HAP-1 (cell line): ENCODE measurements around the gene ECE2.

Experiments
- DNase-seq, 2 experiments: peaks; one replicate each; pipeline ENCODE4 v3.0.0-alpha.2; 2016 to 2020; ENCODE audit warnings: low spot score in 2 of 2
- H3K27me3 ChIP-seq: fragments of 250-450 bp; sonication (Bioruptor Pico); 2 replicates; pipeline ENCODE4 v1.5.1; 2020; ENCODE audit warnings: low read depth, mild to moderate bottlenecking, moderate library complexity
- H3K36me3 ChIP-seq: fragments of 250-450 bp; sonication (Bioruptor Pico); replicated peaks from 2 replicates; pipeline ENCODE4 v1.5.1; 2020; ENCODE audit warnings: mild to moderate bottlenecking
- H3K4me1 ChIP-seq: fragments of 250-450 bp; sonication (Bioruptor Pico); 2 replicates; pipeline ENCODE4 v1.5.1; 2020; ENCODE audit warnings: mild to moderate bottlenecking
- H3K4me3 ChIP-seq: fragments of 250-450 bp; sonication (Bioruptor Pico); 2 replicates; pipeline ENCODE4 v1.5.1; 2020; ENCODE audit warnings: mild to moderate bottlenecking, moderate library complexity
- H3K9me3 ChIP-seq: fragments of 250-450 bp; sonication (Bioruptor Pico); 2 replicates; pipeline ENCODE4 v1.5.1; 2020; ENCODE audit warnings: mild to moderate bottlenecking, moderate library complexity
- in situ Hi-C: fragments of 300-500 bp; cut with MboI; formaldehyde crosslinking; loops from 3 replicates; pipeline ENCODE4 v1.14.3; 2020; ENCODE audit warnings: low sequenced_read_pairs, inconsistent platforms, mixed read lengths

ECE2 gene

GRCh38 chr3:184275381-184275701 is 481 bp upstream of the ECE2 start:
- no peak for DNase-seq
- Histone ChIP-seq H3K4me1 (no peaks in the 10 kb centered on the region), H3K27me3 (no peaks in the 10 kb centered on the region), H3K36me3 (no peaks in the 10 kb centered on the region), H3K9me3 (no peaks in the 10 kb centered on the region), H3K4me3 (no peak overlapping the region)
- in situ Hi-C loops, result no loop called here

DNA sequence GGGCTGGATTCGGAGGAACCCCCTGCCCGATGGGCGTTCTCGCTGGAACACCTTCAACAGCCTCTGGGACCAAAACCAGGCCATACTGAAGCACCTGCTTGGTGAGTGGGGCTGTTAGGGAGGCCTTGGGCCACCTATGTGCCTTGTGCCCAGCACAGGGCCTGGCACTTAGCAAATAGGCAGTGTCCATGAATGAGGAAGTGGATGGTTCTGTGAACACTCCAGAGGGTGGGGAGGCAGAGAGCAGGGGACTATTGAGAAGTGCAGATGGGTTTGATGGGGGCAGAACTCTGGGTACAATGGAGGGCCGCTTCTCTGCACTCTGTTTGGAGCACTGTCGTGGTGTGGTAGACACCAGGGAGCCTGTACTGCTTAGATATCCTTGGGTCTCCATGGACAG is 1.5 kb downstream of the ECE2 start:
- in situ Hi-C loops, result no loop called here
- DNase-seq, result no peak

GRCh38 chr3:184282941-184283340 is 7.1 kb downstream of the ECE2 start:
- Histone ChIP-seq H3K4me1 (no peaks in the 10 kb centered on the region), H3K27me3 (no peaks in the 10 kb centered on the region), H3K36me3 (no peaks in the 10 kb centered on the region), H3K4me3 (no peak overlapping the region), H3K9me3 (no peaks in the 10 kb centered on the region)
- DNase-seq, result no peak
- in situ Hi-C loops, result no loop called here

More for the DNA sequence above, 1.5 kb downstream of the ECE2 start:
- Histone ChIP-seq H3K4me1 (no peaks in the 10 kb centered on the region), H3K9me3 (no peaks in the 10 kb centered on the region), H3K36me3 (no peaks in the 10 kb centered on the region), H3K4me3 (no peak overlapping the region), H3K27me3 (no peaks in the 10 kb centered on the region)

- Histone ChIP-seq H3K27me3 (no peaks in the 10 kb centered on the region), H3K4me1 (no peaks in the 10 kb centered on the region), H3K9me3 (no peaks in the 10 kb centered on the region), H3K4me3 (no peak overlapping the region), H3K36me3 (no peaks in the 10 kb centered on the region)
- DNase-seq, result no peak
- in situ Hi-C loops, result no loop called here
Measured at GRCh38 chr3:184283681-184284080, 7.9 kb downstream of the ECE2 start.

- Histone ChIP-seq H3K9me3 (no peaks in the 10 kb centered on the region), H3K4me3 (no peak overlapping the region), H3K36me3 (no peaks in the 10 kb centered on the region), H3K27me3 (no peaks in the 10 kb centered on the region; the same call in 1 of the 2 replicates), H3K4me1 (no peaks in the 10 kb centered on the region)
- peak; percentile 55 to 80 for DNase-seq
- in situ Hi-C loops, result loop anchor here (5.0 kb wide), 1 partner anchor 392 kb away; no protein-coding TSS in a partner anchor
Measured at GRCh38 chr3:184284696-184285095, 8.9 kb downstream of the ECE2 start.

DNA sequence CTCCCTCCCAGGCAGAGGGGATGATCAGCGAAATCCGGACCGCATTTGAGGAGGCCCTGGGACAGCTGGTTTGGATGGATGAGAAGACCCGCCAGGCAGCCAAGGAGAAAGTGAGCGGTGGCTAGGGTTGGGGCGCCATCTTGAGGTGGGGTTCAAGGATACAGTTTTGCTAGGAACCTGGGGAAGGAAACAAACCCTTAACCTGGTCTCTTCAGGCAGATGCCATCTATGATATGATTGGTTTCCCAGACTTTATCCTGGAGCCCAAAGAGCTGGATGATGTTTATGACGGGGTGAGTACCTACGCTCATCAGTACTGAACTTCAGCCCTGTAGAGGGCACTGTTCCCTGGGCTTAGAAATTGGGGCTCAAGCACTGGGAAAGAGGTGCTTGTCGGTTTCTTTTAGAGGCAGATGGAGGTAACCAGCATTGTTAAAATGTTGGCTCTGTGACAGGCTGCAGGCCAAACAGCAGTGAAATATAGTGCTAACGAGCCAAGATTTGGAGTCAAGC is 13.7 kb downstream of the ECE2 start:
- H3K4me3 ChIP-seq, result no peak overlapping the region
- DNase-seq, result peak; percentile 45 to 83
- in situ Hi-C loops, result loop anchor here (5.0 kb wide), 1 partner anchor 397 kb away; no protein-coding TSS in a partner anchor
- H3K4me1 ChIP-seq, result no peaks in the 10 kb centered on the region
- H3K27me3 ChIP-seq, result no peaks in the 10 kb centered on the region; the same call in 1 of the 2 replicates
- H3K36me3 ChIP-seq, result no peaks in the 10 kb centered on the region
- H3K9me3 ChIP-seq, result no peaks in the 10 kb centered on the region

- Histone ChIP-seq H3K9me3 (no peaks in the 10 kb centered on the region), H3K4me1 (no peaks in the 10 kb centered on the region), H3K27me3 (no peaks in the 10 kb centered on the region; the same call in 1 of the 2 replicates), H3K4me3 (no peak overlapping the region), H3K36me3 (no peaks in the 10 kb centered on the region)
- DNase-seq, result no peak
- in situ Hi-C loops, result no loop called here
Measured at GRCh38 chr3:184290331-184290730, 14.5 kb downstream of the ECE2 start.

DNA sequence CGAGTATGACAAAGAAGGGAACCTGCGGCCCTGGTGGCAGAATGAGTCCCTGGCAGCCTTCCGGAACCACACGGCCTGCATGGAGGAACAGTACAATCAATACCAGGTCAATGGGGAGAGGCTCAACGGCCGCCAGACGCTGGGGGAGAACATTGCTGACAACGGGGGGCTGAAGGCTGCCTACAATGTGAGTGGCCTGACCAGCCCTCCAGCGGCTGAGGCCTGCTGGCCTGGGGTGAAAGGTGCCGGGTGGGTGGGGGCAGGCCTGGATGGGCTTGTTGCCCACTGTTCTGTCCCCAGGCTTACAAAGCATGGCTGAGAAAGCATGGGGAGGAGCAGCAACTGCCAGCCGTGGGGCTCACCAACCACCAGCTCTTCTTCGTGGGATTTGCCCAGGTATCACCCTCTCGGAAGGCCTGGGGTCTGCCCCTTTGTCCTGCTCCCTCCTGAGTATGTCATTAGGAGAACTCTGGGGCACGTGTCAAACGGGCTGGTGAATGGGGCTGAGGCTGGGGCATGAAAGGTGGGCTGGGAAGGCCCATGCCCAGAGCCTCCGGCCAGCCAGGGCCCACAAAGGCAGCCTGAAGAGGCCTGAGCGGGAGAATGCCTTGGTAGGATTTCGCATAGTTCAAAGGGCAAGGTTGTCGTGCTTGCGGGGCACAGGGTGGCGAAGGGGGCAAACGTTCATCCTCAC is 15.4 kb downstream of the ECE2 start:
- H3K4me3 ChIP-seq, result no peak overlapping the region
- H3K36me3 ChIP-seq, result no peaks in the 10 kb centered on the region
- DNase-seq, result no peak
- H3K9me3 ChIP-seq, result no peaks in the 10 kb centered on the region
- in situ Hi-C loops, result no loop called here
- no peaks in the 10 kb centered on the region; the same call in 1 of the 2 replicates for H3K27me3 ChIP-seq
- H3K4me1 ChIP-seq, result no peaks in the 10 kb centered on the region

DNA sequence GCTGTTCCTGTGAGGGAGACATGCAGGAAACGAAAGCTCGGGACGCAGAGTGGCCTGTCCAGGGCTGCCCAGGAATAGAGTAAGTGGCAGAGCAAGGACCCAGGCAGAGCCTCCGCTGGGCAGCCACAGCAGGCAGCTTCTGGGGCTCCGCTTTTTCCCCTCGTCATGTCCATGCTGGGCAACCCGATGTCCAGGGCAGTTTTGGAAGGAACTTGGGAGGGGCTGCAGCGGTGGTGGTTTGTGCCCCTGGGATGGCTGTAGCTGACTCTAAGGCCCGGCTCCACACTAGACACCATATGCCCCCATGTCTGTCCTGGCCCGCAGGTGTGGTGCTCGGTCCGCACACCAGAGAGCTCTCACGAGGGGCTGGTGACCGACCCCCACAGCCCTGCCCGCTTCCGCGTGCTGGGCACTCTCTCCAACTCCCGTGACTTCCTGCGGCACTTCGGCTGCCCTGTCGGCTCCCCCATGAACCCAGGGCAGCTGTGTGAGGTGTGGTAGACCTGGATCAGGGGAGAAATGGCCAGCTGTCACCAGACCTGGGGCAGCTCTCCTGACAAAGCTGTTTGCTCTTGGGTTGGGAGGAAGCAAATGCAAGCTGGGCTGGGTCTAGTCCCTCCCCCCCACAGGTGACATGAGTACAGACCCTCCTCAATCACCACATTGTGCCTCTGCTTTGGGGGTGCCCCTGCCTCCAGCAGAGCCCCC is 16.1 kb downstream of the ECE2 start:
- Histone ChIP-seq H3K36me3 (no peaks in the 10 kb centered on the region), H3K27me3 (no peaks in the 10 kb centered on the region; the same call in 1 of the 2 replicates), H3K9me3 (no peaks in the 10 kb centered on the region), H3K4me3 (no peak overlapping the region), H3K4me1 (no peaks in the 10 kb centered on the region)
- in situ Hi-C loops, result no loop called here
- DNase-seq, result no peak

DNA sequence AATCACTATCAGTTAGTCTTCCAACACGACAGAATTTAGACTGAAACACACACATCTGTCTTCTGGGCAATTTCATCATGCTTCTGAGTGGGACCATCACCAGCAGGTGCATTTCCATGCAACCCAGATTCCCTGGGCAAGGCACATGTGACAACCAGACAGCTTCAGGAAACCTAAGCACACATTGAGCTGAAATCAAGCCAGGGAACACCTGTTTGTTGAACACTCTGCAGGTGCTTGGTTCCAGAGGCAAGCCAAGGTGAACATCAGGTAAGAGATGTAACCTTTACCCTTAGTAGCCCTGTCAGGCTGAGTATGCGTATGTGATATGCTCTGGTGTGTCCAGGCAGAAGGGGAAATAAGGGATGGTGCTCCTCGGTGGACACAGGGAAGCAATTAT is 19.9 kb downstream of the ECE2 start:
- no peak for DNase-seq
- no peak overlapping the region for H3K4me3 ChIP-seq

GRCh38 chr3:184296616-184297015 is 20.8 kb downstream of the ECE2 start:
- H3K27me3 ChIP-seq, result no peaks in the 10 kb centered on the region
- H3K4me3 ChIP-seq, result no peak overlapping the region
- H3K36me3 ChIP-seq, result peaks cover 16% of the 10 kb centered on the region
- peaks cover 3% of the 10 kb centered on the region; the same call in 1 of the 2 replicates for H3K4me1 ChIP-seq
- no peaks in the 10 kb centered on the region for H3K9me3 ChIP-seq
- in situ Hi-C loops, result no loop called here
- DNase-seq, result no peak

More for the DNA sequence above, 19.9 kb downstream of the ECE2 start:
- Histone ChIP-seq H3K4me1 (peaks cover 3% of the 10 kb centered on the region; the same call in 1 of the 2 replicates), H3K9me3 (no peaks in the 10 kb centered on the region), H3K27me3 (no peaks in the 10 kb centered on the region), H3K36me3 (peaks cover 7% of the 10 kb centered on the region)
- in situ Hi-C loops, result no loop called here

DNA sequence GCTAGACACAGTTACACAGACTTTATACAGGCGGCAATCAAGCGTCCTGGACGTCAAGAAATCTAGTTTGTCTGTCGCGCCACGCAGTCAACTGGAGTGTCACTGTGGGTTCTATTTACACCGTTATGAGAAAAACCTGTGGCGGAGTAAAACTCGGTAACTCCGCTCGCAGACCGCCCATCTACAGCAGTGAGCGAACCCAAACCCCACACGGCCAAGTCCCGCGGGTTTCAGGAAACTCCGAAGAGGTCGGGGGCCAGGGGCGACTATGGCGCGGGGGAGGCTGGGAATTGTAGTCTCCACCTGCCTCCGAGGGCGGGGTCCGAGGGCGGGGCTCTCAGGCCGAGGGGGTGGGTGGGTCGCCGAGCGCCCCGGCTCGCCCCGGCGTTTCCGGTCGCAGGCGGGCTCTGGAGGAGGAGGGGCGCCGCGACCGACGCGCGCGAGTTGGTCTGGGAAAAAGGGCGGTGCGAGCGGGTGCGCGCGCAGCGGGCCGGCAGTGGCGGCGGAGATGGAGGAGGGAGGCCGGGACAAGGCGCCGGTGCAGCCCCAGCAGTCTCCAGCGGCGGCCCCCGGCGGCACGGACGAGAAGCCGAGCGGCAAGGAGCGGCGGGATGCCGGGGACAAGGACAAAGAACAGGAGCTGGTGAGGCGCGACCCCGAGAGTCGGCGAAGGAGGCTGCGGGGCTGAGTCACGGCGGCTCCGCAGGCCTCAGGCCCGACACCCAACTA is 23.1 kb downstream of the ECE2 start, which contains the start of gene PSMD2:
Gene PSMD2 (plus strand): TSS at position 483 of the 729 bp plus-strand sequence. CDS start 26 bp downstream, at position 509.
- DNase-seq, result peak; percentile 91 to 99
- Histone ChIP-seq H3K4me3 (peak within 1 kb of the TSS; percentile 94), H3K4me1 (peaks cover 3% of the 10 kb centered on the region; the same call in 1 of the 2 replicates), H3K9me3 (no peaks in the 10 kb centered on the region), H3K36me3 (peaks cover 39% of the 10 kb centered on the region), H3K27me3 (no peaks in the 10 kb centered on the region)
- in situ Hi-C loops, result no loop called here

GRCh38 chr3:184299488-184300377 is 23.9 kb downstream of the ECE2 start:
- no peak for DNase-seq
- in situ Hi-C loops, result no loop called here
- Histone ChIP-seq H3K4me1 (peaks cover 3% of the 10 kb centered on the region; the same call in 1 of the 2 replicates), H3K4me3 (peak overlapping the region; percentile 94), H3K9me3 (no peaks in the 10 kb centered on the region), H3K36me3 (peaks cover 47% of the 10 kb centered on the region), H3K27me3 (no peaks in the 10 kb centered on the region)
